Activated effector memory CD4-positive, alpha-beta T cell treated with Interleukin-2 at 50 U/mL for 16 hours (primary cell): ENCODE results near the gene GNG14.
"Not testable (repeated sequence)": the region's sequence is repeated elsewhere in the genome, so short reads cannot be mapped to it uniquely, and the experiment has no call there.

Experiments
- DNase-seq: peaks from one replicate; pipeline ENCODE4 v3.0.0-alpha.2; 2020

GNG14 gene

DNA sequence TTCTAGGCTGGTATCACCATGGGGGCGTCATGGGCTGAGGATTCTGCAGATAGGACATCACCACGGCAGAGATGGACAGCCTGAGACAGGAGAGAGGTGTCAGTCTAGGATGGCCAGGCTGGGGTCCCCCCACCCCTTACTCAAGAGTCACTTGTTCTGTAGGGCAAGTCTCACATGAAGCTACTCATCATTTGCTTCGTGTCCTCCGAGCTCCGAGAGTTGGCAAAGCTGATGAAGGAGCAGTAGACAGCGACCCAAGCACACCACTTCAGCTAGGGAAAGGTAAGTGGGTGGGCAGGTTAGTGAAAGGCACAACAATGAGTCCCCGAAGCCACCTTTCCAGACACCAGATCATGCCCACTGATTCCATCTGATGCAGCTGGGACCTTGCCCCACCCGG, 19.5 kb upstream of the GNG14 start:
- DNase-seq: no peak

DNA sequence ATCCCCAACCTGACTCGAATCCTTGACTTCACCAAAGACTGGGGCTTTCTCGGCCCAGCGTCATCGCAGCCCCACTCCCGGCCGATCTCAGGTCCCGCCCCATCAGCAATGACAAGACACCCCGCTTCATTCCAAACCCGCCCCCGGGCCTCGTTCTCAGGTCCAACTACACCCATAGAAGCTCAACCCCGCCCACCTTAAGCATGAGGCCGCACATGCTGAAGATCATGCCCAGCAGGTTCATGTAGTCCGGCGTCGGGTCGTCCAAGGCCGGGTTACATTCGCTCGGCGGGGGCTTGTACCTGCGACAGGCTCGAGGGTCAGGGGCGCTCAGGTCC, 18.9 kb upstream of the GNG14 start:
- peak; percentile 31 for DNase-seq

DNA sequence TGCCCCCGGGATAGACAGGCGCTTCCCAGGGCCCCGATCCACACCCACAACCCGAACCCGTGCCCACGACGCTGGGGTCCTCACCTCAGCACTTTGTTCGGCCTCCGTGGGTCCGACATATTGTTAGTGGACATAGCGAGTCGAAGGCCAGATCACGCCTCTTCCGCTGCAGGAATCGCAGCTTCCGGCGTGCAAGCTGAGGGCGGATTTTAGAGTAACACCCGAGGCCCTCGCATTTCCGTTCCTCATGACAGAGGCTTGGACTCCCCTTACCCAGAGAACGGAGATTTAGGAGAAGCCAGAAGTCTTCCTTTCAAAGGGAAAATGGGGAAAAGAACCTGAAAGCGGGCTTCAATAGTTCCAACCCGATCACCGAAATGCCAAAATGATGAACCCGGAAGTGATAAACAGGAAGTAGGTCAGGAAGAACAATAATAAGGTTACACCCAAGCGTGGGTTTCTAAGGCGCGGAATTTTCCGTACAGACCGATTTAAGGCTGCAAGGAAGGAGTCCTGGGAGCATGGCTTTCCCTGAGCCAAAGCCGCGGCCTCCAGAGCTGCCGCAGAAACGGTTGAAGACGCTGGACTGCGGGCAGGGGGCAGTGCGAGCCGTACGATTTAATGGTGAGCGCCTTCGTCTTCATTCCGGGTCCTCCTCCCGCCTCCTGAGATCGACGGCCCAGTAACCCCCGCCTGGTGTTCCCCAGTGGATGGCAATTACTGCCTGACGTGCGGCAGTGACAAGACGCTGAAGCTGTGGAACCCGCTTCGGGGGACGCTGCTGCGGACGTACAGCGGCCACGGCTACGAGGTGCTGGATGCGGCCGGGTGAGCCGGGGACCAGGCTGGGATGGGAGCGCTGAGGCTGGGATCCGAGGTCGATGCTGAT, 18.3 kb upstream of the GNG14 start:
- DNase-seq: peak; percentile 67

DNA sequence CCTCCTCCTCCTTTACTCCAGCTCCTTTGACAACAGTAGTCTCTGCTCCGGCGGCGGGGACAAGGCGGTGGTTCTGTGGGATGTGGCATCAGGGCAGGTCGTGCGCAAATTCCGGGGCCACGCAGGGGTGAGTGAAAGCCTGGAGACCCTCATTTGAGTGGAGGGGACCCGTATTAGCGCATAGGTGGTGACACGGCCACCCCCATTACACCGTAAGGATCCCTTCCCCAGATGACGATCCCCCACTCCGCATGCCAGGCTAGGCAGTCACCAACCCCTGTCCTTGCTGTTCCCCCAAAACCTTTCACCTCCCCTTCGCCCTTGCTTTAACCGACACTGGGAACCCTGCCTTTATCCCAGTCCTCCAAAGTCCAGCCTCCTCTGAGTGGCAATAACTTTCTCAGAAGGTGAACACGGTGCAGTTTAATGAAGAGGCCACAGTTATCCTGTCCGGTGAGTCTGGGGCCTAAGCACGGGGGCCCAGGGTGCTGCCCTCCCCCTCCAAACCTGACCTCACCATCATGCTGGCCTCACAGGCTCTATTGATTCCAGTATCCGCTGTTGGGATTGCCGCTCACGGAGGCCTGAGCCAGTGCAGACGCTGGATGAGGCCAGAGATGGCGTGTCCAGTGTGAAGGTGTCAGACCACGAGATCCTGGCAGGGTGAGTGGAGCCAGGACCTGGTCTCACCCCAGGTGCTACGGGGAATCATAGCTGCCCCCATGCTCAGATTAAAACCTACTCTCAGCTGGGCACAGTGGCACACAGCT, 17.5 kb upstream of the GNG14 start:
- no peak for DNase-seq

DNA sequence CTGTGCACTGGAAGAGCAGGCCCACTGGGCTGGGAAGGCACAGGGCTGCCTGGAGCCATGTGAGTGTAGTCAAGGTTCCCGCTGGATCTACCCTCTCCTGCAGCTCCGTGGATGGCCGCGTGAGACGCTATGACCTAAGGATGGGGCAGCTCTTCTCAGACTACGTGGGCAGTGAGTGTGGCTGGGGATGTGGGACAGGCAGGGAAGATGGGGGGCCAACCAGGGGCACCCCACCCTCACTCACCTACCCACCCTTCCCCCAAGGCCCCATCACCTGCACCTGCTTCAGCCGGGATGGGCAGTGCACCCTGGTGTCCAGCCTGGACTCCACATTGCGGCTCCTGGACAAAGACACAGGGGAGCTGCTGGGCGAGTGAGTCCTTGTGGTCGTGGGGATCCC, 15.1 kb upstream of the GNG14 start:
- DNase-seq: no peak

DNA sequence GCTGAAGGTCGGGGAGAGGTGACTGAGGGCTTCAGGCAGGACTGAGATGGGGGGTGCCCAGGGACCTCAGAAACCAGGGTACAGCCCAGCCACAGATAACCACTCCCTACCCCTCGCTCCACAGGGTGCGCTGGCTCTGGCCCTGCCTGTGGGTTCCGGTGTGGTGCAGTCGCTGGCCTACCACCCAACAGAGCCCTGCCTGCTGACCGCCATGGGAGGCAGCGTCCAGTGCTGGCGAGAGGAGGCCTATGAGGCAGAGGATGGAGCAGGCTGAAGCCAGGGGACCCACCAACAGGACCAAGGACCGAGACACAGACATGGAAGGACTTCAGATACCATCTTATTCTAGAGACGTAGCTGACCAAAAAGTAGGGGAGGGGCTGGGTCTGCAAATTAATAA, 12.4 kb upstream of the GNG14 start:
- no peak for DNase-seq

DNA sequence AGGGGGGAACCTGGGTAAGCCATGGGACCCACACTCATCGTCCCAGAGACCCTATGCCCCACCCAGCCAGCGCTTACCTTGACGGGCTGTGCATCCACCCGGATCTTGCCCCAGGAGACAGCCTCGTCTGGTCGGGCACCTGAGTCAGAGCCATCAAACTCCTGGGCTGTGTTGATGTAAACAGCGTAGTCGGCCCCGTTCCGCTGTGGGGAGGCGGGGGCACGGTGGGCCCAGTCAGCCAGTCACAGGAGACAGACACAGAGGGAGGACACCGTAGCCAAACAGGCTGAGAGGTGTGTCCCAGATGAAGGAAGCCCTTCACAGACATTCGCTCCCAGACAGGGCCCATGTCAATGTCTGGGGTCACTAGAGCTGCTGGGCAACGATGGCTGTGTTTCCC, 11.9 kb upstream of the GNG14 start:
- DNase-seq: no peak

DNA sequence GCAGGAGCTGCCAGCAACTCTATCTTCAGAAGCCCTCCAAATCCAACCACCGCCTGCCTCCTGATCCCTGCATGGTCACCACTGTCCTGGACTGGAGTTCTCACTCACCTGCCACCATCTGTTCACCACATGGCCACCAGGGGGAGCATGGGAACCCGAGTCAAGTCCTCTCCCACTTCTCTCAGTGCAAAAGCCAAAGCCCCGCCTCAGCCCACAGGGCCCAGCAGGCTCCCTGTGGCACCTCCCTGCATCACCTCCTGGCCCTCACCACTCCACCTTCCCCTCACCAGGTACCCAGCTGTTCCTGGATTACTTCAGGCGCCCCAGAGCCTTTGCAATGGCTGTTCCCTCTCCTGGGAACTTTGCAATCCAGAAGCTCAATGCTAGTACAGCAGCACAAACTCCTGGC, 11.4 kb upstream of the GNG14 start:
- DNase-seq: peak; percentile 66

DNA sequence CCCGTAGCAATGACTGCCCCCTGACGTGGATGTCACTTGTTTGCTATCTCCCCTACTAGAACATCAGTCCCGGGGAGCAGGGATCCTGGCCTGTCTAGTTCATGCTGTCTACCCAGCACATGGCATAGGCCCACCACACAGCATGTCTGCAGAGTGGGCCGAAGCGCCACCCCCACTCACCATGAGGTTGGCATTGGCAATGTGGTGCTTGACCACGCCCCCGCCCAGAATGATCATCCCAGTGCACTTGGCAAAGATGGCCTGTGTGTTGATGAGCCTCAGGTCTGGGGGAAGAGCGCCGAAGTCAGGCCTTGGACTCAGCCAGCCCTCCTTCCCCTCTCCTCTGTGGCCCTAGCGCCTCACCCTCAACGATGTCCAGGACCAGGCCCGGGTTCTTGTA, 10.9 kb upstream of the GNG14 start:
- DNase-seq: no peak

DNA sequence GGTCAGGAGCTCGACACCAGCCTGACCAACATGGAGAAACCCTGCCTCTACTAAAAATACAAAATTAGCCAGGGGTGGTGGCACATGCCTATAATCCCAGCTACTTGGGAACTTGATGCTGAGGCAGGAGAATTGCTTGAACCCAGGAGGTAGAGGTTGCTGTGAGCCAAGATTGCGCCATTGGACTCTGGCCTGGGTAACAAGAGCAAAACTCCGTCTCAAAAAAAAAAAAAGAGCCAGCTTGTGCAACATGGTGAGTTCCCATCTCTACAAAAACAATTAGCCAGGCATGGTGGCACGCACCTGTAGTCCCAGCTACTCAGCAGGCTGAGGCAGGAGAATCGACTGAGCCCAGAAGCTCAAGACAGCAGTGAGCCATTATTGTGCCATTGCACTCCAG, 9.8 kb upstream of the GNG14 start:
- not testable (repeated sequence) for DNase-seq

DNA sequence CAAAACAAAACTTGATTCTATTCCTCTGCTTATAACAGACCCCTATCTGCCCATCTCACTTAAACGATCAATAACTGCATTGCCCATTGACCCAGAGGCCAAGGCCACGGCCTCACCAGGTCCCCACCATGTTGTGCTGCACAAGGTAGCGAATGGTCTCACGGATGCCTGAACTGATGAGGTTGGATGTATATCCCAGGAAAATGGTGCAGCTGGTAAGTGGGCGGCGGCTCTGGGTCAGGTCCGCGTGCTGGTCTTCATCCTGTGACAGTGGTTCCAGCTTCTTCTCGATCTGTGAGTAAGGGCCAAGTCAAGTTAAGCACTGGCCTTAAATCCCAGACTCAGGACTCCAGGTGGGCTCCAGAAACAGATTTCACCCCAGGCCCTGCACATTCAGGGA, 7.8 kb upstream of the GNG14 start:
- no peak for DNase-seq

DNA sequence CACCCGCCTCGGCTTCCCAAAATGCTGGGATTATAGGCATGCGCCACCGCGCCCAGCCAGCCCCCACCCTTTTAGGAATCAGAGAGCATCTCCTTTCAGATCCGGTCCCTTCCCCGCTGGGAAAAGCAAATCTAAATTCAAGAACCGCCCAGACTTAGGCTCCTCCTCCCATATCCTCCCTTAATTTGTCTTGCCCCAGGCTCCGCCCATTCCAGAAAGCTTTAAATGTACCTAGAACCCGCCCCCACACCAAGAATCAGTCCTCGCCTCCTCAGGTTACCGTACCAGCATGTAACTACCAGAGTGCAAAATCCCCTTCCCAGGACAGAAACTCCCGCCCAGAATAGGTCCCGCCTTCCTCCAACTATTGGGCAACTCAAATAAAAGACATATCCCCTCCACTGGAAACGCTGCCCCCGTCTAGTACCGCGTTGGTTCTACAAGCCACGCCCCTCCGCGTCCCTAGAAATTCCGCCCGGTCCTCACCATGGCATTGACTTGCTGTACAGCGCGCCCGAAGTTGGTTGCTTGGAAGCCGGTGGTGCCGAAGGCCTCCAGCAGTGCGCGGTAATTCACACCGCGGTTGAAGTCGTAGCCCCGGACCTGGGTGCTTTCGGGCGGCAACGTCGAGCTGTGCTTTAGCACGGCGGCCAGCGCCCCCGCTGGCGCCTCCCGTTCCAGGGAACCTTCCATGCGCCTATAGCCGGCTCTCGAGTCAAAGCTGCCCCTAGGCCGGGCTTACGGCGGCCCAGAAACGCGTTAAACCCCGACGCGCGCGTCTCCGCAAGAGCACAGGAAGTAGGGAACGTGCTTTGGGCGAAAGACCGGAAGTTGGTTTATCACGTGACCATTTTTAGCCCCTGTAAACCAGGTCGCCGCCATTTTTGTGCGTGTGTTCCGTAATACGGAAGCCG, 6.5 kb upstream of the GNG14 start, which contains the start of gene DHPS:
TSS of gene DHPS (minus strand) at position 807 of the 914 bp plus-strand sequence. CDS start at position 693, 114 bp downstream.
- DNase-seq: peak; percentile 83

DNA sequence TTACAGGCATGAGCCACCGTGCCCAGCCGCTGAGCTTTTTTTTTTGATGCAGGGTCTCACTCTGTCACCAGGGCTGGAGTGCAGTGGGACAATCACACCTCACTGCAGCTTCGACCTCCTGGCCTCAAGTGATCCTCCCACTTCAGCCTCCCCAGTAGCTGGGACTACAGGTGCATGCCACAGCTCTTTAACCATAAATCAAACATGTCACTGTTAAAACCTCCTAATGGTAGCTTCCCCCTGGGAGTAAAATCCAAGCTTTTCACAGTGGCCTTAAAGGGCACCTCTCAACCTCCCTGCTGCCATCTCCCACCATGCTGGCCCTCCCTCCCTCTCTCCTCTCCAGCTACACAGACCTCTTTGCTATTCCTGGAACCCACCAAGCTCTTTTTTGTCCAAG, 2.0 kb upstream of the GNG14 start:
- DNase-seq: no peak

DNA sequence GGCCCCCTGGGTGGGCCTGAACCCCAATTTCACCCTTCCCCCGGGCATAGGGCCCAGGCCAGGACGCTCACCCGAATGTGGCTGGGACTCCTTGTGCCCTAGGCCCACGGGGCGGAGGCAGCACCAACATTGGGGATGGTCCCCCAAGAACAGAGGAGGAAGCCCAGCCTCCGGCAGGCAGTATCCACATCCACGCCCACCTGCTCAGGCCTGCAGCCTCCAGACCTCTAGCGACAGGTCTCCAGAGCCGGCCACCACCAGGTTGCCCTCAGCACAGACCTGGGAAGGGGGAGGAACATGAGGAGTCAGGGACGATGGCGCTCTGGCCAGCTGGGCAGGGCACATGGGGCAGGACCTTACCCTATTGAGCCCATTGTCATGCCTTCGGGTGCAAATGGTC, 1.2 kb downstream of the GNG14 start:
- no peak for DNase-seq

DNA sequence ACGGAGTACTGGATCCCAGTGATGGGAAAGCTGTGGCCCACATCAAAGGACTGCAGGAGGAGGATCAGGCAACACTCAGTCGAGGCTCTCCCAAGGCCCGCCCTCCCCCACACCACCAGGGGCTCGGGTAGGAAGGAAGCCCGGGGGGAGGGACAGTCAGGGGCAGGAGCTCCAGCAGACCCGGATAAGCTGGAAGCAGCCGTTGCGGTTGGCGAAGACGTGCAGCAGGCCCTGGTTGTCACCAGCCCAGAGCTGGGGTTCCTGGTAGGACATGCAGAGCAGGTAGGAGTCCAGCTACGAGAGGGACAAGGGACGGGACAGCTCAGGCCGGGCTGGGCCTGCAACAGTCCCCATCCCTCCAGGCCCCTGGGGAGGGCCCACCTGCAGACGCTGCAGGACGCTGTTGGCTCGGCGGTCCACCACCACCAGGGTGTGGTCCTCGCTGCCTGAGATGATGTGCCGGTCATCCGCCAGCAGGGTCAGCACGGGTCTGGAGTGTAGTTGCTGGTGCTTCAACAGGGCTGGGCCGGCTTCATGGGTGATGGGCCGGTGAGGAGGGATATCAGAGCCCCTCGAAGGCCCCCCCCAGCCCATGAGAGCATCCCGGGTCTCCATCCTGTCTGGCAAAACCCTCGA, 1.9 kb downstream of the GNG14 start:
- DNase-seq: no peak

DNA sequence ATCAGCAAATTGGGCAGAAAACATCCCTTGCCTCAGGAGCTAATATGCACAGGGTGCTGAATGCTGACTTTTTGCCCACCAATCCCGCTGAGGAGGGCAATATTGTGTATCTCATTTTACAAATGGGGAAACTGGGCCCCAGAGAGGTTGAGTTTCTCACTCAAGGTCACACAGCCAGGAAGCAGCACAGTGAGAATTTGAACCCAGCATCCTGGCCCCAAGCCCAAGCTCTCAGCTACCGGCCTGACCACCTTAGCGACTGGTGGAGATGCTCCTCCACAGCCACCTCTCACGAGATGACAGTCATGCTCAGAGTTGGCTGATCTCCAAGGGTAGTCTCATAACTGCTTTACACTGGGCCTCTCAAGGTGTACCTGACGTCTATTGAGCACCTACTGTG, 5.2 kb downstream of the GNG14 start:
- DNase-seq: no peak

DNA sequence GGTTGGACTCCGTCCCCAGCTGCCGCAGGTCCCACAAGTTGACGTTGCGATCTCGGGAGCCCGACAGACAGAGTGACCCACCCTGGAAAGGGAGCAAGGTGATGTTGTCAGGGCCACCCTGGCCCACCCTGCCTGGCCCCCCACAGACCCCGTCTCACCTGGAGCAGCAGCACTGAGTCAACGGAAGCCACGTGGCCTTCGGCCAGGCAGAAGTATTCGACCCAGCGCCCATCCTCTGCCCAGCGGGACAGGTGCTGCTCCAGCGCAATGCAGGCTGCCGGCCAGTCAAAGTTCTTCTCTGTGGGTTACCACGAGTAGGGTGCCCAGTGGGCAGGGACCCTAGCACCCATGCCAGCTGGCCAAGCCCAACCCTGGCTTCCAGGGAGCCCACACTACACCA, 6.8 kb downstream of the GNG14 start:
- no peak for DNase-seq

DNA sequence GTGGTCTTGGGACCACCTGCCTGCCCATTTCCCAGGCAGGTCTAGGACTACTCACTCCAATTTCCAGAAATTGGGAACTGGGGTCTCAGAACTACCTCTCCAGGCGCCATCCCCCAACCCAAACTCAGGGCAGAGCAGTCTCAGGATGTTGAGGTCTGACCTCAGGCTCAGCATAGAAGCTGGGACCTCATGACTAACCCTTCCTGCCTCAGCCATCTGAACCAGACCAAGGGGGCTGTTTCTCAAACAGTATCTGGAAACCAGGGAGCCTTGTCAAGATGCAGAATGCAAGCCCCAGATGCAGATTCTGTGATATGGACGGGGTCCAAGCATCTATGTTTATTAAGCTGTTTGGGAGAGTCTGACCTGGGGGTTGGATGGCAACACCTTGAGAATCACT, 7.3 kb downstream of the GNG14 start:
- DNase-seq: no peak

DNA sequence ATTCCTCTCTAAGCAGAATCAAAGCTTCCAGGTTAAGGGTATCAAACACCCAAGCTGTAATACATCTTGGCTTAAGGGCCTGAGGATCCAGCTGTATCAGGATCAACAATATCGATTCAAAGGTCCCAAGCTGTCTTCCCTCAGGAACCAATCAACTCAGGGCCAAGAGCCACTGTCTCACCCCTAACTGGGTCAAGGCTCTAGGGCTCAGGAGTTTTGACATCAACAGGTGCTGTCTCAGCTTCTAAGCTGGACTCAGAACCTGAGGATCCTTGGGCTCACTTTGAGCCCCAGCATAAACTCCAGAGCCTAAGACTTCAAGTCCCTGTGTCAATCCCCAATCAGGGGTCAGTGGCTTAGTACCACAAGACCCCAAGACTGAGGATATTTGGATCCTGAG, 7.7 kb downstream of the GNG14 start:
- no peak for DNase-seq

DNA sequence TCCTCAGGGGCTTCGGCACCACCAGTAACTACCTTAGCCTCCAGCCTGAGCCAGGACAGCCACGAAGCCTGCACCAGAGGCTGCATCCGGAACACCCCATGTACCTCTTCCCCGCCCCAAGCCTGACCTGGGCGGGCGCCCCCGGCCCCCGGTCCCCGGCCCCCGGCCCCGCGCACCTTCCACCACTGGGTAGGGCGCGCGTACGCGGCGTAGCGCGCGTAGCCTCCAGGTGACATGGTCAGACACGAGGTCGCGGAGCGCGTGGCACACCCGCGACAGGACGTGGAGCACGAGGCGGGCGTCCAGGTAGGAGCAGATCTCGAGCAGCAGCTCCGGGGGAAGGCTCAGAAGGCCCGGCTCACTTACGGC, 8.2 kb downstream of the GNG14 start:
- no peak for DNase-seq

DNA sequence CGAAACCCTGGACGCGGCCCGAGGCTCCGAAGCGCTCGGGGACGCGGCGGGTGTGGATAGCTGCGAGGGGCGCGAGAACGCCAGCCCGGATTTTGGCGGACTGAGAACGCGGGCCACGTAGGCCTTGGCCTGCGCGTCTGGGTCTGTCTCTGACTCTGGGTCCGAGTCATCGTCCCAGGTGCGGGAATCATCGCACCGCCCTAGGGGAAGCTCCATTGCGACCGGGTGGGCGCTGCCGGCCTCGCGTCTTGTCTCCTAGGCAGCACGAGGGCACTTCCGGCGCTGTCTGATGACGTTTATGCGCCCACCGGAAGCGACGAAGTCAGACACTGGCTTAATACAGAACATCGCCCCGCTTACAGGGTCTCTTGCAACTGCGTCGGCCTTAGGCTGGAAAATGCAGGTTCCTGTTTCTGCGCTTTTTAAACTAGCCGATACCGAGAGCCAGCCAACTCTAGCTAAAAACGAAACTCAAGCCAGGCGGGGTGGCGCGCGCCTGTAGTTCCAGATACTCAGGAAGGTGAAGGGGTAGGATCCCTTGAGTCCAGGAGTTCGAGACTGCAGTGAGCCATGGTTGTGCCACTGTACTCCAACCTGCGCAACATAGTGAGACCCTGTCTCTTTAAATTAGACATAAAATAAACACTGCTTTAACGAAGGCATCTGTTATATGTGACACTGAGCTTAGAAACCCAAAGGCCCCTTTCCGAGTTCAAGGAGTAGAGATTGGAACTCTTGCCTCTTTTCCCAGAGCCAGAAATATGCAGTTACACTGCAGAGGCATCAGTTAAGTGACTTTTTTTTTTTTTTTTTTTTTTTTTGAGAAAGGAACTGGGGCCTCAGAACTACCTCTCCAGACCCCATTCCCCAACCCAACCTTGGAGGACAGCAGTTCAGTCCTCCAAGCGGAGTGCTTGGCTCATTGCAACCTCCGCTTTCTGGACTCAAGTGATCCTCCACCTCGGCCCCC, 8.9 kb downstream of the GNG14 start, which contains the start of gene FBXW9:
TSS of gene FBXW9 (minus strand) at position 266 of the 970 bp plus-strand sequence. CDS start at position 216, 50 bp downstream.
- DNase-seq: peak; percentile 94
